Anterior cingulate cortex (tissue), 58 donors: ENCODE measurements around the gene VAV3.

Experiments
- DNase-seq, 58 donors: peaks; one replicate each; lab custom pipeline; 2025; lab: John Stamatoyannopoulos, UW

Gene VAV3

DNA sequence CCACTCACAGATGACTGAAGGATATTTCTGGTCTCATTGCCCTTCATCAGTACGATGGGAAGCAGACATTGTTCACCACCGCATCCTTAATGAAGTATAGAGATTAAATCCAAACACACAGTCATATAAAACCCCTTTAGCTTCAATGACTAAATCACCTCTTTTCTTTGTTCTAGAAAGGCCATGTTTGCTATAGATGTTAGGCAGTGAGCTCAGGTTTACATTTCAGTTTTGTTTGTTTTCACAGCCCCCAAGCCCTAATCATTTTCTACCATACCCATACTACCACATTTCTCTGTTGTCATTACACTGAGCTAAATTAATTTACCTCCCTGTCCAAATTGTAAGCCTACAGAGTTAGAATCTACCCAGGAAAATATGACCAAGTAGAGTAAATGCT is 439.0 kb downstream of the VAV3 start:
- no peak for DNase-seq

DNA sequence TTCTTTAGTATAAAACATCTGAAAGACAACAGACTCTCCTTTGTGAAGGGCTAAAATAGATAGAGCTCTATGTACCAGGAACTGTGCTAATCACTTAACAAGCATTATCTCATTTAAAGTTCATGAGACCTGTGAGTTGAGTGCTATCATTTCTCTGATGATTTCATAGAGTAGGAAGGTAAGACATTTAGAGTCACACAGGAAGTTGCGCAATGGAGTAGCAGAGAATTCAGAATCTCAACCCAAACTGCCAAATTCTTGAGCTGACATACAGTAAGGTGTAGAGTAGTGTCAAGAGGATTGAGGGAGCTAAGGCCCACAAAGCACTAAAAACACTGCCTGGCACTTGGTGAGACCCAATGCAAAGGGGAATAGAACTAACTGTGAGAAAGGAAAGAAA is 439.8 kb downstream of the VAV3 start:
- DNase-seq: no peak

DNA sequence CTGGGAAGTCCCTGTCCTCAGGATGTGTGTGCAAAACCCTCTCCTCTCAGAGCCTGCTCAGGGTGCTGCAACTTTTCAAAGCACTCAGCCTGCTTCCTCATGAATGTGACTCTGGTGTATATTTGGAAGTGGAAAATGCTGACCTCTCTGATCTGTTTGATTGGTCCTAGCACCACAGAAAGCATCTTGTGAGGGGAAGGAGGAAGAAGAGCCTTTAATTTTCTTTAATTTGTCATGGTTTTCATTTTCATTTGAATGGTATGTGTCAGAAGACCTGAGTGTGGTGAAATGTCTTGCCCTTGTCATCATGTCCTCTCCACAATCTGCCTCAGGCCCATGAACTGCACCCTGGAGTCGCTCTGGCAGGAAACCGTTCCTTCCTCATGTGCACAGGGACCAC is 440.7 kb downstream of the VAV3 start:
- DNase-seq: no peak

DNA sequence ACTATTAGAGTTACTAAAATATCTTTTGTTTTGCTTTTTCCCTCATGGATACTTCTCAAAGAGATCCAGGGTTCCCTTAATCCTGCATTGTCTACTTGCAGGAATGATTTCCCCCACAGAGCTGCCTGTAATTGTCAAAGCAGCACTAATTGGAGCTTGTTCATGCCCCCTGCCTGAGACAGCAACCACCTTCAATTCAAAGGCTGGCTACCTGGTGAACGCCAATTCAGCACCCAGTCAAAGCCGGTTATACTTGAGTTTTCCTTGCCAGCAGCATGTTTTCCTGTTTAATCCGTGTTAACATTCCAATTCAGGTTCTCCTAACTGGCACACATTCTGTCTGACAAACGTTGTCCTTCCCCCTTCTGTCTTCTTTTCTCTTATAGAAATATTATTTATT is 441.2 kb downstream of the VAV3 start:
- DNase-seq: no peak

DNA sequence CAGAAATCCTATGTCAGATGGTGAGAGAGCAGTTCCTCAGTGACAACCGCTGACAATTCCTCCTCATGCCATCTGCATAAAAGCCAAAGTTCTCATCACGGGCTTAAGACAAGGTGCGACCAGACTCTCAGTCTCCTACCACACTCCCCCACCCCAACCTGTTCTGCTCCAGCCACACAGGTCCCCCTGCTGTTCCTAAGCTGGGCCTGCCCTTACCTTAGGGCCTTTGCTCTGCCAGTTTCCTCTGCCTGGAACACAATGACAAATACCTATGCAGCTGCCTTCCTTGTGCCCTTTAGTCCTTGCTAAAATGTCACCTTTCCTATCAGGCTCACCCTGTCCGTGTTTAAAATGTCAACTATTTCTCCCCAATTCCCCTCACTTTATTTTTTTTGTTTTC is 441.9 kb downstream of the VAV3 start:
- no peak for DNase-seq
